ENCODE data around the gene DHRS12. TPM values are rescaled to one million over a fixed set of nuclear protein-coding genes. Genes with fewer than 3 reads are reported as not detected.
A peak's percentile ranks its signal among the peaks of the same experiment; 100 is the strongest.

DHRS12 gene
- total and polyA plus RNA-seq, 10 donors = 11.3 to 22.8 (median 16.9) TPM

- intact Hi-C loops (cut with DNase I; ENCODE audit: low total_unique reads) = no loop called here
- no peak for DNase-seq
- TF ChIP-seq POLR2AphosphoS5 (IDR thresholded peaks at IDR 0.05) = no peak
- TF ChIP-seq CTCF (IDR thresholded peaks at IDR 0.05 in 8 of 11, conservative IDR thresholded peaks at IDR 0.05 in 3 of 11) = no peak
- no peak for TF ChIP-seq POLR2A (IDR thresholded peaks at IDR 0.05)
- Histone ChIP-seq H3K4me1 (peaks cover 0 to 26% (median 12%) of the 10 kb centered on the region in 6 donors), H3K9me3 (no peaks in the 10 kb centered on the region), H3K36me3 (peaks cover 0 to 65% (median 13%) of the 10 kb centered on the region in 6 donors), H3K27ac (peak overlapping the region in 2 of 8 donors; percentile 28 to 31), H3K27me3 (replicated peaks in 1 of 7) (no peaks in the 10 kb centered on the region), H3K4me3 (no peak overlapping the region)
- 80 to 99% (median 97%) methylated on average over 6 of the region's 6 CpGs for WGBS, 5 donors
Observed at GRCh38 chr13:51770160-51770559, 33.8 kb downstream of the DHRS12 start.

- peak overlapping the region in 2 of 8 donors; percentile 26 to 31 for H3K27ac ChIP-seq
- H3K9me3 ChIP-seq = no peaks in the 10 kb centered on the region
- H3K36me3 ChIP-seq = peaks cover 0 to 70% (median 13%) of the 10 kb centered on the region in 6 donors
- 71 to 90% (median 85%) methylated on average over 8 to 11 of the region's 11 CpGs for WGBS, 5 donors
- no peaks in the 10 kb centered on the region for H3K27me3 ChIP-seq (replicated peaks in 1 of 7)
- H3K4me1 ChIP-seq = peaks cover 3 to 31% (median 17%) of the 10 kb centered on the region in 6 donors
- TF ChIP-seq POLR2AphosphoS5 (IDR thresholded peaks at IDR 0.05) (peak; percentile 31 to 71 (median 50)), CTCF (IDR thresholded peaks at IDR 0.05 in 8 of 11, conservative IDR thresholded peaks at IDR 0.05 in 3 of 11) (no peak), POLR2A (IDR thresholded peaks at IDR 0.05) (no peak)
- H3K4me3 ChIP-seq = no peak overlapping the region
- no peak for DNase-seq
- intact Hi-C loops (cut with DNase I; ENCODE audit: low total_unique reads) = no loop called here
Observed at GRCh38 chr13:51769455-51770127, 34.4 kb downstream of the DHRS12 start.

GRCh38 chr13:51768976-51769375 lies 35.0 kb downstream of the DHRS12 start:
- H3K4me1 ChIP-seq = peaks cover 7 to 38% (median 23%) of the 10 kb centered on the region in 6 donors
- no peak overlapping the region for H3K4me3 ChIP-seq
- no peaks in the 10 kb centered on the region for H3K9me3 ChIP-seq
- intact Hi-C loops (cut with DNase I; ENCODE audit: low total_unique reads) = no loop called here
- peak overlapping the region in 2 of 8 donors; percentile 18 to 31 for H3K27ac ChIP-seq
- H3K36me3 ChIP-seq = peaks cover 0 to 72% (median 13%) of the 10 kb centered on the region in 6 donors
- DNase-seq = no peak
- WGBS, 5 donors = 88 to 98% (median 89%) methylated on average over 14 to 19 of the region's 19 CpGs
- TF ChIP-seq POLR2A (IDR thresholded peaks at IDR 0.05) = no peak
- TF ChIP-seq POLR2AphosphoS5 (IDR thresholded peaks at IDR 0.05) = peak in 1 of 3 donors; percentile 40
- H3K27me3 ChIP-seq (replicated peaks in 1 of 7) = no peaks in the 10 kb centered on the region

- Histone ChIP-seq H3K9me3 (no peaks in the 10 kb centered on the region), H3K27me3 (replicated peaks in 1 of 7) (no peaks in the 10 kb centered on the region), H3K4me1 (peaks cover 8 to 41% (median 27%) of the 10 kb centered on the region in 6 donors), H3K4me3 (no peak overlapping the region), H3K36me3 (peaks cover 0 to 68% (median 11%) of the 10 kb centered on the region in 6 donors), H3K27ac (peak overlapping the region in 4 of 8 donors; percentile 15 to 35 (median 24))
- DNase-seq = no peak
- intact Hi-C loops (cut with DNase I; ENCODE audit: low total_unique reads) = no loop called here
- 59 to 76% (median 67%) methylated on average over 15 of the region's 15 CpGs for WGBS, 5 donors
- TF ChIP-seq CTCF (IDR thresholded peaks at IDR 0.05 in 8 of 11, conservative IDR thresholded peaks at IDR 0.05 in 3 of 11) (peak in 5 of 11 experiments; percentile 9 to 34 (median 16)), POLR2AphosphoS5 (IDR thresholded peaks at IDR 0.05) (peak; percentile 10 to 57 (median 53)), POLR2A (IDR thresholded peaks at IDR 0.05) (no peak)
Observed at GRCh38 chr13:51768378-51768921, 35.5 kb downstream of the DHRS12 start.

Data from spleen (tissue), 11 donors.